Stomach (tissue), 4 donors: ENCODE data around the gene STKLD1.
A peak's percentile ranks its signal among the peaks of the same experiment; 100 is the strongest.

Experiments used
- EP300 ChIP-seq: sonication (generic); formaldehyde crosslinking; IDR thresholded peaks from one replicate; pipeline ENCODE4 v1.6.1; 2017; ENCODE audit warnings: antibody characterized with exemption
- POLR2A ChIP-seq, 4 donors: fragments of 450-650 bp; IDR thresholded peaks; one replicate each; pipeline ENCODE4 v1.6.1; 2016; ENCODE audit warnings: antibody characterized with exemption in 4 of 4, control low read depth in 2 of 4, mild to moderate bottlenecking in 1 of 4, moderate library complexity in 1 of 4
- POLR2AphosphoS5 ChIP-seq, 3 donors: sonication (generic); formaldehyde crosslinking; IDR thresholded peaks; one replicate each; pipeline ENCODE4 v1.6.1; 2016; ENCODE audit warnings: antibody characterized with exemption in 3 of 3
- TF ChIP-seq, protein P1 (sequence below), 7 experiments: fragments of 450-650 bp in 4 of 7; fragments of 200-600 bp in 3 of 7; sonication (generic) in 3 of 7; IDR thresholded peaks; one replicate each; pipeline ENCODE4 v1.5.1; 2016 to 2019; ENCODE audit warnings: antibody characterized with exemption in 7 of 7, control low read depth in 2 of 7, mild to moderate bottlenecking in 1 of 7

DNA sequence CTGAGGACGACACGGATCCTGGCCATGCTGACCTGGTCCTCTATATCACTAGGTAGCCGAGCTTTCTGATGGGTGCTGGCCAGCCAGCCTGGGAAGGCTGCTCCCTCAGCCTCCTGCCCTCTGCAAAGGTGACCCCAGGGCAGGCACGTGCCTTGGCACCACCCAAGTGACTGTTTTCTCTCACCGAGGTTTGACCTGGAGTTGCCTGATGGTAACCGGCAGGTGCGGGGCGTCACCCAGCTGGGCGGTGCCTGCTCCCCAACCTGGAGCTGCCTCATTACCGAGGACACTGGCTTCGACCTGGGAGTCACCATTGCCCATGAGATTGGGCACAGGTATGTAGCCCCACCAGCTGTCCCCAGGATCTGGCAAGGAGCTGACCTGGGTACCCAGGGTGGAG is 49.8 kb downstream of the STKLD1 start:
- no peak for TF ChIP-seq EP300
- TF ChIP-seq, protein P1, sequence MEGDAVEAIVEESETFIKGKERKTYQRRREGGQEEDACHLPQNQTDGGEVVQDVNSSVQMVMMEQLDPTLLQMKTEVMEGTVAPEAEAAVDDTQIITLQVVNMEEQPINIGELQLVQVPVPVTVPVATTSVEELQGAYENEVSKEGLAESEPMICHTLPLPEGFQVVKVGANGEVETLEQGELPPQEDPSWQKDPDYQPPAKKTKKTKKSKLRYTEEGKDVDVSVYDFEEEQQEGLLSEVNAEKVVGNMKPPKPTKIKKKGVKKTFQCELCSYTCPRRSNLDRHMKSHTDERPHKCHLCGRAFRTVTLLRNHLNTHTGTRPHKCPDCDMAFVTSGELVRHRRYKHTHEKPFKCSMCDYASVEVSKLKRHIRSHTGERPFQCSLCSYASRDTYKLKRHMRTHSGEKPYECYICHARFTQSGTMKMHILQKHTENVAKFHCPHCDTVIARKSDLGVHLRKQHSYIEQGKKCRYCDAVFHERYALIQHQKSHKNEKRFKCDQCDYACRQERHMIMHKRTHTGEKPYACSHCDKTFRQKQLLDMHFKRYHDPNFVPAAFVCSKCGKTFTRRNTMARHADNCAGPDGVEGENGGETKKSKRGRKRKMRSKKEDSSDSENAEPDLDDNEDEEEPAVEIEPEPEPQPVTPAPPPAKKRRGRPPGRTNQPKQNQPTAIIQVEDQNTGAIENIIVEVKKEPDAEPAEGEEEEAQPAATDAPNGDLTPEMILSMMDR (IDR thresholded peaks at IDR 0.05), result no peak
- no peak for TF ChIP-seq POLR2A (IDR thresholded peaks at IDR 0.05)
- peak in 2 of 3 donors; percentile 37 to 63 for TF ChIP-seq POLR2AphosphoS5 (IDR thresholded peaks at IDR 0.05)
